Astrocyte (in vitro differentiated cells and primary cell): Measurements from ENCODE around the gene MRRF. TPM values are rescaled to one million over a fixed set of nuclear protein-coding genes. Genes with fewer than 3 reads are reported as not detected.

ENCODE experiments used
- DNase-seq: peaks from one replicate; pipeline ENCODE4 v3.0.0-alpha.2; 2010; ENCODE audit warnings: low read depth
- FAIRE-seq: peaks from 2 replicates; lab custom pipeline; 2011; peaks lifted over from hg19 to GRCh38; lab: Jason Lieb, UNC
- H2AFZ ChIP-seq: 2 replicates; pipeline ENCODE4 v1.6.0; 2012; ENCODE audit warnings: low read depth, low read length, inconsistent platforms
- H3K27ac ChIP-seq: 2 replicates; pipeline ENCODE4 v1.5.1; 2011; ENCODE audit warnings: low read depth, low read length, inconsistent platforms
- H3K27me3 ChIP-seq: 2 replicates; pipeline ENCODE4 v1.6.0; 2011; ENCODE audit warnings: low read length, inconsistent platforms; ENCODE audit not compliant: insufficient read depth
- H3K36me3 ChIP-seq: 2 replicates; pipeline ENCODE4 v1.5.1; 2011; ENCODE audit warnings: low read length, inconsistent platforms; ENCODE audit not compliant: insufficient read depth
- H3K4me1 ChIP-seq: 2 replicates; pipeline ENCODE4 v1.5.1; 2011; ENCODE audit warnings: low read length, inconsistent platforms; ENCODE audit not compliant: insufficient read depth
- H3K4me2 ChIP-seq: 2 replicates; pipeline ENCODE4 v1.6.0; 2012; ENCODE audit warnings: low read length, inconsistent platforms
- H3K4me3 ChIP-seq: 2 replicates; pipeline ENCODE4 v1.5.1; 2011; ENCODE audit warnings: low read depth, mild to moderate bottlenecking, low read length, inconsistent platforms; ENCODE audit not compliant: insufficient read depth
- H3K79me2 ChIP-seq: 2 replicates; pipeline ENCODE4 v1.6.0; 2012; ENCODE audit warnings: mild to moderate bottlenecking, low read length, inconsistent platforms; ENCODE audit not compliant: insufficient read depth
- H3K9ac ChIP-seq: 2 replicates; pipeline ENCODE4 v1.6.0; 2012; ENCODE audit warnings: mild to moderate bottlenecking, low read length, inconsistent platforms
- H3K9me3 ChIP-seq: 2 replicates; pipeline ENCODE4 v1.5.1; 2012; ENCODE audit warnings: low read depth, mild to moderate bottlenecking, low read length, inconsistent platforms; ENCODE audit not compliant: insufficient read depth
- H4K20me1 ChIP-seq: 2 replicates; pipeline ENCODE4 v1.6.0; 2012; ENCODE audit warnings: low read length, inconsistent platforms; ENCODE audit not compliant: insufficient read depth
- H3K27ac Mint-ChIP-seq: one replicate; pipeline ENCODE4 v1.8.0; 2021; ENCODE audit warnings: mild to moderate bottlenecking, mixed read lengths; ENCODE audit not compliant: unreplicated experiment
- H3K27me3 Mint-ChIP-seq: one replicate; pipeline ENCODE4 v1.8.0; 2021; ENCODE audit warnings: low read depth, mixed read lengths; ENCODE audit not compliant: unreplicated experiment
- H3K36me3 Mint-ChIP-seq: one replicate; pipeline ENCODE4 v1.8.0; 2021; ENCODE audit warnings: low read depth, mixed read lengths; ENCODE audit not compliant: unreplicated experiment
- H3K4me1 Mint-ChIP-seq: one replicate; pipeline ENCODE4 v1.8.0; 2021; ENCODE audit warnings: low read depth, mixed read lengths; ENCODE audit not compliant: unreplicated experiment
- H3K4me3 Mint-ChIP-seq: one replicate; pipeline ENCODE4 v1.8.0; 2021; ENCODE audit warnings: mild to moderate bottlenecking, moderate library complexity, mixed read lengths; ENCODE audit not compliant: unreplicated experiment
- H3K9me3 Mint-ChIP-seq: one replicate; pipeline ENCODE4 v1.8.0; 2021; ENCODE audit warnings: mild to moderate bottlenecking, mixed read lengths; ENCODE audit not compliant: unreplicated experiment
- EZH2 ChIP-seq: IDR thresholded peaks from 2 replicates; pipeline ENCODE4 v1.6.1; 2012; ENCODE audit warnings: mild to moderate bottlenecking, low read length, inconsistent platforms; ENCODE audit not compliant: insufficient read depth
- total RNA-seq: library from RNA; stranded (reverse); gene quantifications from 2 replicates; pipeline ENCODE4 v1.2.1, GENCODE V29; 2021
- TF ChIP-seq, protein P1 (sequence below): IDR thresholded peaks from 2 replicates; pipeline ENCODE4 v1.5.1; 2011; ENCODE audit warnings: low read depth, mild to moderate bottlenecking, inconsistent platforms, low read length, moderate library complexity; ENCODE audit not compliant: insufficient read depth

MRRF gene
- total RNA-seq, 1 donor from 2014 or later: 24.0 TPM

DNA sequence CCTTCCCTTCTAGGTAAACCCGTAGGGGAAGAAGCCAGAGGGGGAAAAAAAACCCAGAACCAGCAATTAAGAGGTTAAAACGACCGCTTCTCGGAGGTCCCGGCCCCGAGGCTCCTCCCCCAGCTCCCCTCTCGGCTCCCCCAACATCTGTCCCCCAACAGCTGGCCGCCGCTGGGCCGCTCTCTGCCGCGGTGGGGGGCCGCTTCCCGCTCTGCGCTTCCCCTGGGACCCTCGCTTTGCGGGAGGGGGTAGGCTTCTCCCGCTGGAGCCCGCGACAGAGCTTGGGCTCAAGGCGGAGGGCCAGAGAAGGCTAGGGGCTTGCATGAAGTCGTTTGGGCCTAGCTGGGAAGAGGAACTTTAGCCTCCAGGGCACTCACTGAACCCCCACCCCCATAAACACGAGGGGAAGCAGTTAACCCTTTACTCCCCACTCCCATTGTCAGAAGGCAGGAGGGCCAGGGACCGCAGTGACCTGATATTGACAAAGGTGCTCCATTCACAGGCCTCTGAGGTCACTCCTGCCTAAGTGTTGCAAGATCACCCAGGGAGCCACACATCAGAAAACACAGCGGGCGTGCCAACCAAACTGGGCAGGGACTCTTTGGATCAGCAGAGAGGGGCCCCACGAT lies 43.4 kb upstream of the MRRF start:
- H3K4me3 ChIP-seq: no peak overlapping the region
- H3K4me1 ChIP-seq: no peaks in the 10 kb centered on the region
- H3K27ac ChIP-seq: no peak overlapping the region
- no peak for DNase-seq
- Mint-ChIP-seq H3K36me3 (peaks cover 3% of the 10 kb centered on the region), H3K4me3 (no peak overlapping the region), H3K9me3 (peaks cover 26% of the 10 kb centered on the region), H3K27me3 (peaks cover 92% of the 10 kb centered on the region), H3K4me1 (no peaks in the 10 kb centered on the region), H3K27ac (no peak overlapping the region)
- H3K79me2 ChIP-seq: no peaks in the 10 kb centered on the region
- H4K20me1 ChIP-seq: peaks cover 27% of the 10 kb centered on the region
- H3K9ac ChIP-seq: no peak overlapping the region
- no peak for FAIRE-seq
- H3K4me2 ChIP-seq: no peak overlapping the region
- H3K9me3 ChIP-seq: peaks cover 3% of the 10 kb centered on the region
- peaks cover 98% of the 10 kb centered on the region for H3K27me3 ChIP-seq
- H2AFZ ChIP-seq: no peak overlapping the region
- TF ChIP-seq EZH2: peak; percentile 27
- TF ChIP-seq, protein P1, sequence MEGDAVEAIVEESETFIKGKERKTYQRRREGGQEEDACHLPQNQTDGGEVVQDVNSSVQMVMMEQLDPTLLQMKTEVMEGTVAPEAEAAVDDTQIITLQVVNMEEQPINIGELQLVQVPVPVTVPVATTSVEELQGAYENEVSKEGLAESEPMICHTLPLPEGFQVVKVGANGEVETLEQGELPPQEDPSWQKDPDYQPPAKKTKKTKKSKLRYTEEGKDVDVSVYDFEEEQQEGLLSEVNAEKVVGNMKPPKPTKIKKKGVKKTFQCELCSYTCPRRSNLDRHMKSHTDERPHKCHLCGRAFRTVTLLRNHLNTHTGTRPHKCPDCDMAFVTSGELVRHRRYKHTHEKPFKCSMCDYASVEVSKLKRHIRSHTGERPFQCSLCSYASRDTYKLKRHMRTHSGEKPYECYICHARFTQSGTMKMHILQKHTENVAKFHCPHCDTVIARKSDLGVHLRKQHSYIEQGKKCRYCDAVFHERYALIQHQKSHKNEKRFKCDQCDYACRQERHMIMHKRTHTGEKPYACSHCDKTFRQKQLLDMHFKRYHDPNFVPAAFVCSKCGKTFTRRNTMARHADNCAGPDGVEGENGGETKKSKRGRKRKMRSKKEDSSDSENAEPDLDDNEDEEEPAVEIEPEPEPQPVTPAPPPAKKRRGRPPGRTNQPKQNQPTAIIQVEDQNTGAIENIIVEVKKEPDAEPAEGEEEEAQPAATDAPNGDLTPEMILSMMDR: no peak
- no peaks in the 10 kb centered on the region for H3K36me3 ChIP-seq

DNA sequence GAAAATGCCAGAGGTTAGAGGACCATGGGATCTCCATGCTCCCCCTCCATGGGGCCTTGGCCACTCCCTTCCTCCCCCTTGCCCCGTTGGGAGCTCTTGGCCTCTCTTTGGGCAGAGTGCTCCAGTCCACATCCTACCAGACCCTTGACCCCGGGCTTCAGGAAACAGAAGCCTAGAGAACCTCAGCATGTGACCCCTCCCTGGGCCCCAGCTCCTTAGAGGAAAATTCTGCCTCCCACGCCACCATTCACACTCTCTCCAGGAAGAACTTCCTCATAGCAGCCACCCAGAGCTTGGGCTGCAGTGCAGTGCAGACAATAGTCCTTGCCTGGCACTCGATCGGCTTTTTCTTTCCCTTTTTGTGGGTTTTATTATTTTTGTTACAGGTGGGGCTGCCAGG lies 41.9 kb upstream of the MRRF start:
- no peak overlapping the region for H3K4me3 ChIP-seq
- no peak overlapping the region for H3K9ac ChIP-seq
- Mint-ChIP-seq H3K4me1 (peaks cover 2% of the 10 kb centered on the region), H3K27ac (no peak overlapping the region), H3K9me3 (peaks cover 23% of the 10 kb centered on the region), H3K4me3 (no peak overlapping the region), H3K27me3 (peaks cover 92% of the 10 kb centered on the region), H3K36me3 (peaks cover 3% of the 10 kb centered on the region)
- no peak overlapping the region for H3K27ac ChIP-seq
- H3K27me3 ChIP-seq: peaks cover 97% of the 10 kb centered on the region
- H4K20me1 ChIP-seq: peaks cover 27% of the 10 kb centered on the region
- no peak overlapping the region for H2AFZ ChIP-seq
- H3K79me2 ChIP-seq: no peaks in the 10 kb centered on the region
- H3K4me1 ChIP-seq: no peaks in the 10 kb centered on the region
- no peaks in the 10 kb centered on the region for H3K36me3 ChIP-seq
- DNase-seq (no peak), FAIRE-seq (no peak)
- H3K9me3 ChIP-seq: peaks cover 3% of the 10 kb centered on the region
- TF ChIP-seq, protein P1: no peak
- no peak for TF ChIP-seq EZH2
- no peak overlapping the region for H3K4me2 ChIP-seq

DNA sequence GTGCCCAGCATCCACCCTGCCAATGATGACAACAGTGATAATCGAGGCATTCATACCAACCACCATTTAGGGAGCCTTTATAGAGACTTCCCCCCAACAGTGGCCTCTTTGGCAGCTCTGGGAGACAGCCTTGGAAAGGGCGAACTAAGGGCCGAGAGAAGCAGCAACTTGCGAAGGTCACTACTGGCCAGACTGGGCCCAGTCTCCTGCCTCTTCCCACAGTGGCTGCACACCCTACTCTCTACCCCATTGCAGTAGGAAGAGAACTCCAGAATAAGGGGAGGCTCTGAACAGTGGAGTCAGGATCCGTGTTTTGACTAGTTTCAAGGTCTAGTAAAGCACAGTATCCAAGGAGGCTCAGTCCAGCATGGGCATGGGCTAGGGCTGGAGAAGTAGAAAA lies 41.2 kb upstream of the MRRF start:
- no peak overlapping the region for H3K27ac Mint-ChIP-seq
- Histone ChIP-seq H3K4me1 (peaks cover 3% of the 10 kb centered on the region), H3K27me3 (peaks cover 93% of the 10 kb centered on the region), H3K27ac (no peak overlapping the region), H3K4me2 (no peak overlapping the region), H3K79me2 (no peaks in the 10 kb centered on the region), H3K4me3 (no peak overlapping the region), H3K9me3 (peaks cover 3% of the 10 kb centered on the region), H3K36me3 (no peaks in the 10 kb centered on the region), H3K9ac (no peak overlapping the region), H2AFZ (no peak overlapping the region), H4K20me1 (peaks cover 27% of the 10 kb centered on the region)
- DNase-seq: no peak
- H3K4me1 Mint-ChIP-seq: peaks cover 2% of the 10 kb centered on the region
- peaks cover 86% of the 10 kb centered on the region for H3K27me3 Mint-ChIP-seq
- no peak overlapping the region for H3K4me3 Mint-ChIP-seq
- TF ChIP-seq, protein P1: no peak
- no peak for TF ChIP-seq EZH2
- no peak for FAIRE-seq
- H3K36me3 Mint-ChIP-seq: peaks cover 3% of the 10 kb centered on the region
- peaks cover 21% of the 10 kb centered on the region for H3K9me3 Mint-ChIP-seq
